Uterus (tissue), 4 donors: ENCODE data around the gene TRABD. TPM values are rescaled to one million over a fixed set of nuclear protein-coding genes. Genes with fewer than 3 reads are reported as not detected.

Experiments
- DNase-seq, 2 donors: peaks; one replicate each; pipeline ENCODE4 v3.0.0-alpha.2; 2019 to 2020
- H3K27ac ChIP-seq, 2 donors: fragments of 200-600 bp; sonication (generic); 1 replicate in 1 of 2; 2 replicates in 1 of 2; pipeline ENCODE4 v1.5.1; 2016 to 2018
- H3K27me3 ChIP-seq, 2 donors: fragments of 200-600 bp; sonication (generic); one replicate each; pipeline ENCODE4 v1.5.1; 2018 to 2019; ENCODE audit warnings: control low read depth in 1 of 2
- H3K36me3 ChIP-seq, 2 donors: fragments of 200-600 bp; sonication (generic); one replicate each; pipeline ENCODE4 v1.5.1; 2019; ENCODE audit warnings: control low read depth in 1 of 2
- H3K4me1 ChIP-seq, 2 donors: fragments of 200-600 bp; sonication (generic); one replicate each; pipeline ENCODE4 v1.5.1; 2018 to 2019; ENCODE audit warnings: control low read depth in 1 of 2
- H3K4me3 ChIP-seq, 2 donors: fragments of 200-600 bp; sonication (generic); 1 replicate in 1 of 2; 2 replicates in 1 of 2; pipeline ENCODE4 v1.5.1; 2018 to 2019; ENCODE audit warnings: mild to moderate bottlenecking in 1 of 2
- H3K9me3 ChIP-seq, 2 donors: fragments of 200-600 bp; sonication (generic); one replicate each; pipeline ENCODE4 v1.5.1; 2019; ENCODE audit warnings: control low read depth in 1 of 2
- CTCF ChIP-seq, 4 experiments: fragments of 200-600 bp in 2 of 4; fragments of 450-650 bp in 2 of 4; sonication (generic) in 2 of 4; IDR thresholded peaks; one replicate each; pipeline ENCODE4 v1.5.1; 2016 to 2019; ENCODE audit warnings: antibody characterized with exemption in 4 of 4, mild to moderate bottlenecking in 2 of 4, moderate library complexity in 1 of 4
- POLR2A ChIP-seq, 2 donors: fragments of 450-650 bp; IDR thresholded peaks; one replicate each; pipeline ENCODE4 v1.6.1; 2016; ENCODE audit warnings: antibody characterized with exemption in 2 of 2, mild to moderate bottlenecking in 1 of 2, moderate library complexity in 1 of 2
- intact Hi-C: fragments of 100-400 bp; cut with DNase I; formaldehyde crosslinking; loops from one replicate; pipeline ENCODE4 v1.15.1; 2023; ENCODE audit warnings: low total_unique reads
- total RNA-seq, 4 donors: library from RNA; depleted of rRNA in 3 of 4; stranded (reverse); fragments of >200 nt in 3 of 4; gene quantifications; one replicate each; pipeline versions ENCODE4 v1.1.0 to v1.2.4, GENCODE V29; 2014 to 2023
- donor health status: DM: yes; HTN: yes; CAD: no.

TRABD gene
- total RNA-seq, 4 donors from 2014 or later = 9.5 to 37.3 (median 15.0) TPM

GRCh38 chr22:50190182-50190940 lies 4.6 kb downstream of the TRABD start:
- H3K27me3 ChIP-seq = no peaks in the 10 kb centered on the region
- TF ChIP-seq CTCF (IDR thresholded peaks at IDR 0.05) (peak; percentile 15 to 27 (median 20)), POLR2A (IDR thresholded peaks at IDR 0.05) (peak in 1 of 2 donors; percentile 21)
- H3K27ac ChIP-seq = peak overlapping the region; percentile 66
- peak overlapping the region; percentile 18 to 35 for H3K4me3 ChIP-seq
- no peaks in the 10 kb centered on the region for H3K9me3 ChIP-seq
- intact Hi-C loops = no loop called here
- no peaks in the 10 kb centered on the region for H3K36me3 ChIP-seq
- DNase-seq = peak; percentile 60 to 63
- peaks cover 0 to 29% of the 10 kb centered on the region in 2 donors for H3K4me1 ChIP-seq

GRCh38 chr22:50190941-50191741 lies 5.4 kb downstream of the TRABD start:
- Histone ChIP-seq H3K4me3 (peak overlapping the region; percentile 18 to 35), H3K36me3 (no peaks in the 10 kb centered on the region), H3K27ac (peak overlapping the region; percentile 66), H3K4me1 (peaks cover 0 to 27% of the 10 kb centered on the region in 2 donors), H3K27me3 (no peaks in the 10 kb centered on the region), H3K9me3 (no peaks in the 10 kb centered on the region)
- intact Hi-C loops = no loop called here
- DNase-seq = no peak
- TF ChIP-seq CTCF (IDR thresholded peaks at IDR 0.05) (no peak), POLR2A (IDR thresholded peaks at IDR 0.05) (no peak)

- TF ChIP-seq CTCF (IDR thresholded peaks at IDR 0.05) (no peak), POLR2A (IDR thresholded peaks at IDR 0.05) (no peak)
- no peak overlapping the region for H3K27ac ChIP-seq
- H3K36me3 ChIP-seq = no peaks in the 10 kb centered on the region
- no peak for DNase-seq
- no peaks in the 10 kb centered on the region for H3K9me3 ChIP-seq
- intact Hi-C loops = no loop called here
- peaks cover 0 to 21% of the 10 kb centered on the region in 2 donors for H3K4me1 ChIP-seq
- H3K27me3 ChIP-seq = no peaks in the 10 kb centered on the region
- H3K4me3 ChIP-seq = no peak overlapping the region
Observed at GRCh38 chr22:50192436-50193204, 6.9 kb downstream of the TRABD start.

- no peaks in the 10 kb centered on the region for H3K9me3 ChIP-seq
- H3K36me3 ChIP-seq = no peaks in the 10 kb centered on the region
- H3K27ac ChIP-seq = no peak overlapping the region
- intact Hi-C loops = no loop called here
- peaks cover 0 to 21% of the 10 kb centered on the region in 2 donors for H3K4me1 ChIP-seq
- no peak overlapping the region for H3K4me3 ChIP-seq
- TF ChIP-seq CTCF (IDR thresholded peaks at IDR 0.05) (no peak), POLR2A (IDR thresholded peaks at IDR 0.05) (no peak)
- no peaks in the 10 kb centered on the region for H3K27me3 ChIP-seq
- DNase-seq = no peak
Observed at GRCh38 chr22:50193621-50194020, 7.9 kb downstream of the TRABD start.
